H1 (cell line): ENCODE measurements around the gene UCHL1. TPM values are rescaled to one million over a fixed set of nuclear protein-coding genes. Genes with fewer than 3 reads are reported as not detected.
A peak's percentile ranks its signal among the peaks of the same experiment; 100 is the strongest.

Experiments used
- CTCF ChIA-PET: fragments of 300-600 bp; sonication (Branson Sonifier 250); formaldehyde crosslinking; loops from one replicate; lab custom pipeline; 2021; ENCODE audit not compliant: partially characterized antibody; lab: Charles Lee
- POLR2A ChIA-PET: fragments of 300-600 bp; sonication (Branson Sonifier 250); formaldehyde crosslinking; loops from one replicate; lab custom pipeline; 2021; ENCODE audit warnings: inconsistent platforms; ENCODE audit not compliant: partially characterized antibody; lab: Charles Lee
- DNase-seq, 2 experiments: peaks; one replicate each; pipeline versions ENCODE4 v3.0.0 to v3.0.0-alpha.2; 2010 to 2022; ENCODE audit warnings: low spot score in 2 of 2, low read depth in 1 of 2, mixed read lengths in 1 of 2
- FAIRE-seq: peaks from 2 replicates; lab custom pipeline; 2011; peaks lifted over from hg19 to GRCh38; lab: Jason Lieb, UNC
- H2AFZ ChIP-seq: 2 replicates; pipeline ENCODE4 v1.8.1; 2012; ENCODE audit warnings: low read length, inconsistent platforms
- H2AK5ac ChIP-seq: 2 replicates; pipeline ENCODE4 v1.6.1; 2013; ENCODE audit warnings: low read depth, low read length
- H2BK120ac ChIP-seq: replicated peaks from 2 replicates; pipeline ENCODE3; 2013; ENCODE audit warnings: low read depth, low read length, inconsistent platforms
- H2BK12ac ChIP-seq: 2 replicates; pipeline ENCODE4 v1.6.1; 2013; ENCODE audit warnings: low read depth, low read length
- H2BK15ac ChIP-seq: 2 replicates; pipeline ENCODE4 v1.6.1; 2013; ENCODE audit warnings: low read length
- H2BK20ac ChIP-seq: 2 replicates; pipeline ENCODE4 v1.6.1; 2013; ENCODE audit warnings: low read length
- H2BK5ac ChIP-seq: 2 replicates; pipeline ENCODE4 v1.6.1; 2013; ENCODE audit warnings: low read depth, low read length
- H3K14ac ChIP-seq: 2 replicates; pipeline ENCODE4 v1.6.1; 2013; ENCODE audit warnings: inconsistent platforms; ENCODE audit not compliant: insufficient read length
- H3K18ac ChIP-seq: 2 replicates; pipeline ENCODE4 v1.6.1; 2013; ENCODE audit warnings: low read length; ENCODE audit errors: extremely low read depth
- H3K23ac ChIP-seq: 2 replicates; pipeline ENCODE4 v1.6.1; 2013; ENCODE audit warnings: inconsistent platforms; ENCODE audit not compliant: insufficient read length
- H3K23me2 ChIP-seq: 2 replicates; pipeline ENCODE4 v1.6.1; 2013; ENCODE audit warnings: low read depth, low read length
- H3K27ac ChIP-seq: 2 replicates; pipeline ENCODE4 v1.6.1; 2011; ENCODE audit warnings: low read depth, low read length, inconsistent platforms
- H3K27me3 ChIP-seq, 4 experiments: replicated peaks in 1 of 4; 1 replicate in 1 of 4; 2 replicates in 3 of 4; pipeline versions ENCODE4 v1.6.1 to v1.8.1; 2011 to 2013; ENCODE audit warnings: low read length in 3 of 4, mild to moderate bottlenecking in 3 of 4, inconsistent platforms in 2 of 4, mixed read lengths in 2 of 4, moderate library complexity in 1 of 4; ENCODE audit not compliant: control insufficient read depth in 3 of 4, insufficient read depth in 3 of 4; ENCODE audit errors: extremely low read depth in 1 of 4
- H3K36me3 ChIP-seq, 4 experiments: 2 replicates each; pipeline versions ENCODE4 v1.6.1 to v1.8.1; 2011 to 2013; ENCODE audit warnings: mild to moderate bottlenecking in 4 of 4, low read length in 3 of 4, moderate library complexity in 2 of 4, control low read depth in 1 of 4, inconsistent platforms in 1 of 4; ENCODE audit not compliant: insufficient read depth in 4 of 4, control insufficient read depth in 2 of 4
- H3K4ac ChIP-seq: replicated peaks from 2 replicates; pipeline ENCODE3; 2013; ENCODE audit warnings: low read length, low read depth, mixed read lengths, inconsistent platforms; ENCODE audit not compliant: insufficient read length
- H3K4me1 ChIP-seq, 4 experiments: replicated peaks in 1 of 4; 1 replicate in 1 of 4; 2 replicates in 3 of 4; pipeline versions ENCODE4 v1.6.1 to v1.8.1; 2011 to 2013; ENCODE audit warnings: low read length in 3 of 4, inconsistent platforms in 2 of 4, mixed read lengths in 1 of 4; ENCODE audit not compliant: insufficient read depth in 4 of 4, control insufficient read depth in 3 of 4
- H3K4me2 ChIP-seq, 2 experiments: 2 replicates each; pipeline versions ENCODE4 v1.6.1 to v1.8.1; 2011 to 2013; ENCODE audit warnings: low read depth in 2 of 2, low read length in 2 of 2, control low read depth in 1 of 2, inconsistent platforms in 1 of 2, mild to moderate bottlenecking in 1 of 2; ENCODE audit not compliant: insufficient read depth in 1 of 2
- H3K4me3 ChIP-seq, 4 experiments: fragments of 200-600, 300-600 bp in 1 of 4; sonication (generic), shearing (Covaris generic), sonication (Bioruptor Twin) in 1 of 4; 2 replicates each; pipeline versions ENCODE4 v1.5.1 to v1.8.1; 2011 to 2016; ENCODE audit warnings: low read length in 4 of 4, low read depth in 3 of 4, control low read depth in 2 of 4, inconsistent platforms in 2 of 4, mild to moderate bottlenecking in 2 of 4, mixed read lengths in 1 of 4, moderate library complexity in 1 of 4; ENCODE audit not compliant: insufficient read depth in 2 of 4; ENCODE audit errors: extremely low read depth in 1 of 4
- H3K56ac ChIP-seq: replicated peaks from 2 replicates; pipeline ENCODE3; 2013; ENCODE audit warnings: low read depth, mild to moderate bottlenecking, mixed read lengths, low read length, inconsistent platforms; ENCODE audit not compliant: insufficient read length
- H3K79me1 ChIP-seq: 2 replicates; pipeline ENCODE4 v1.6.1; 2013; ENCODE audit warnings: low read depth, low read length, control low read depth
- H3K79me2 ChIP-seq, 2 experiments: 2 replicates each; pipeline versions ENCODE4 v1.6.1 to v1.8.1; 2012 to 2013; ENCODE audit warnings: low read length in 2 of 2, mild to moderate bottlenecking in 2 of 2, inconsistent platforms in 1 of 2; ENCODE audit not compliant: insufficient read depth in 2 of 2, control insufficient read depth in 1 of 2
- H3K9ac ChIP-seq, 4 experiments: replicated peaks in 1 of 4; 1 replicate in 1 of 4; 2 replicates in 3 of 4; pipeline versions ENCODE4 v1.6.1 to v1.8.1; 2011 to 2013; ENCODE audit warnings: low read depth in 3 of 4, low read length in 3 of 4, control low read depth in 2 of 4, mild to moderate bottlenecking in 2 of 4, moderate library complexity in 2 of 4, inconsistent platforms in 1 of 4; ENCODE audit errors: extremely low read depth in 1 of 4
- H3K9me3 ChIP-seq, 2 experiments: 2 replicates each; pipeline versions ENCODE4 v1.6.1 to v1.8.1; 2012 to 2013; ENCODE audit warnings: mild to moderate bottlenecking in 2 of 2, moderate library complexity in 2 of 2, control low read depth in 1 of 2, inconsistent platforms in 1 of 2, low read depth in 1 of 2, low read length in 1 of 2, mixed read lengths in 1 of 2; ENCODE audit not compliant: insufficient read depth in 2 of 2
- H4K20me1 ChIP-seq, 2 experiments: replicated peaks in 1 of 2; 2 replicates each; pipeline versions ENCODE3 to v1.8.1; 2011 to 2013; ENCODE audit warnings: inconsistent platforms in 2 of 2, low read length in 2 of 2, mild to moderate bottlenecking in 1 of 2; ENCODE audit not compliant: insufficient read depth in 2 of 2, control insufficient read depth in 1 of 2
- H4K5ac ChIP-seq: 2 replicates; pipeline ENCODE4 v1.6.1; 2013; ENCODE audit warnings: low read length, low read depth, mixed read lengths, inconsistent platforms; ENCODE audit not compliant: insufficient read length
- H4K8ac ChIP-seq: 2 replicates; pipeline ENCODE4 v1.8.0; 2013; ENCODE audit warnings: mild to moderate bottlenecking, moderate library complexity, low read length, inconsistent platforms; ENCODE audit not compliant: insufficient read depth; ENCODE audit errors: extremely low read depth
- H4K91ac ChIP-seq: replicated peaks from 2 replicates; pipeline ENCODE3; 2013; ENCODE audit warnings: low read length, mixed read lengths, inconsistent platforms; ENCODE audit not compliant: insufficient read length
- NANOG ChIP-seq: IDR thresholded peaks from 2 replicates; pipeline ENCODE4 v1.6.1; 2011; ENCODE audit warnings: low read length, low read depth, mild to moderate bottlenecking, inconsistent platforms; ENCODE audit not compliant: insufficient read depth, poor library complexity, severe bottlenecking
- POLR2A ChIP-seq, 2 experiments: IDR thresholded peaks; 1 replicate in 1 of 2; 2 replicates in 1 of 2; pipeline ENCODE4 v1.6.1; 2011; ENCODE audit warnings: low read depth in 2 of 2, low read length in 2 of 2, mild to moderate bottlenecking in 2 of 2; ENCODE audit errors: control extremely low read depth in 1 of 2
- ZNF274 ChIP-seq: IDR thresholded peaks from 2 replicates; pipeline ENCODE4 v1.7.0; 2012; ENCODE audit warnings: low read length, borderline replicate concordance; ENCODE audit errors: extremely low read depth
- polyA plus RNA-seq, 7 experiments: library from polyadenylated mRNA; depleted of rRNA in 3 of 7; stranded (reverse) in 5 of 7; unstranded in 2 of 7; fragments of >200 nt in 5 of 7; fragments of 200-250 nt in 2 of 7; gene quantifications; 1 replicate in 5 of 7; 2 replicates in 1 of 7; 4 replicates in 1 of 7; pipeline versions ENCODE4 v1.2.1 to v1.2.3, GENCODE V29; 2011 to 2013; ENCODE audit warnings: missing spikeins in 2 of 7, mixed read lengths in 2 of 7
- total RNA-seq: library from RNA; stranded (reverse); fragmentation: NEBNext Ultra II Directional; extraction: Animal tissue kit (Norgen Biotek cat#: 25700); gene quantifications from 2 replicates; pipeline ENCODE4 v1.2.1, GENCODE V29; 2021

Gene UCHL1
- total and polyA plus RNA-seq, 2 of the 8 experiments (the other 6 are each of a cell fraction or from before 2014, with no cell fraction given) = 781 to 1,717 TPM

GRCh38 chr4:41269682-41270081 lies 13.0 kb downstream of the UCHL1 start:
- H3K27me3 ChIP-seq = no peaks in the 10 kb centered on the region
- H3K23me2 ChIP-seq = no peaks in the 10 kb centered on the region
- H4K8ac ChIP-seq = no peak overlapping the region
- H3K56ac ChIP-seq = no peak overlapping the region
- no peak overlapping the region for H4K91ac ChIP-seq
- H2AFZ ChIP-seq = no peak overlapping the region
- FAIRE-seq = no peak
- no peak overlapping the region for H3K4me3 ChIP-seq
- H3K79me2 ChIP-seq = no peaks in the 10 kb centered on the region
- no peak overlapping the region for H2BK120ac ChIP-seq
- no peaks in the 10 kb centered on the region for H3K4me1 ChIP-seq
- H3K79me1 ChIP-seq = no peaks in the 10 kb centered on the region
- no peak overlapping the region for H3K14ac ChIP-seq
- H2BK5ac ChIP-seq = no peak overlapping the region
- ChIA-PET CTCF (interaction anchor here (0.6 to 0.7 kb wide), 3 partner anchors 50 to 910 kb away, joined by 3 to 5 read pairs (median 3); no protein-coding TSS in a partner anchor), POLR2A (interaction anchor here (0.7 to 6.2 kb wide), 5 partner anchors 10 to 140 kb away, joined by 3 to 150 read pairs (median 8); partner anchors contain the start of gene UCHL1)
- no peak overlapping the region for H2BK20ac ChIP-seq
- no peak overlapping the region for H3K4me2 ChIP-seq
- DNase-seq = no peak
- no peak overlapping the region for H4K5ac ChIP-seq
- H3K9me3 ChIP-seq = no peaks in the 10 kb centered on the region
- H3K36me3 ChIP-seq = peaks cover 20 to 52% (median 33%) of the 10 kb centered on the region in 4 experiments
- no peak overlapping the region for H2BK15ac ChIP-seq
- H3K23ac ChIP-seq = no peak overlapping the region
- no peak overlapping the region for H3K4ac ChIP-seq
- H4K20me1 ChIP-seq = peaks cover 3 to 4% of the 10 kb centered on the region in 2 experiments
- no peak overlapping the region for H3K18ac ChIP-seq
- TF ChIP-seq POLR2A (IDR thresholded peaks at IDR 0.05; ENCODE audit: control extremely low read depth in 1 of 2, low read depth in 2 of 2, low read length in 2 of 2) = peak in 1 of 2 experiments; percentile 14; a peak in 1 of 3 replicates
- no peak for TF ChIP-seq NANOG
- no peak for TF ChIP-seq ZNF274
- no peak overlapping the region for H2AK5ac ChIP-seq
- H3K27ac ChIP-seq = no peak overlapping the region
- no peak overlapping the region for H3K9ac ChIP-seq
- no peak overlapping the region for H2BK12ac ChIP-seq
